Breast epithelium (tissue), 3 donors: ENCODE data around the gene CDX1.

Experiments used
- POLR2A ChIP-seq: fragments of 450-650 bp; IDR thresholded peaks from one replicate; pipeline ENCODE4 v1.6.1; 2016; ENCODE audit warnings: antibody characterized with exemption, mild to moderate bottlenecking, moderate library complexity
- POLR2AphosphoS5 ChIP-seq, 3 donors: sonication (generic); formaldehyde crosslinking; IDR thresholded peaks; one replicate each; pipeline ENCODE4 v1.6.1; 2017; ENCODE audit warnings: antibody characterized with exemption in 3 of 3
- TF ChIP-seq, protein P1 (sequence below), 3 donors: fragments of 450-650 bp; IDR thresholded peaks; one replicate each; pipeline ENCODE4 v1.5.1; 2016 to 2017; ENCODE audit warnings: antibody characterized with exemption in 3 of 3, mild to moderate bottlenecking in 3 of 3, moderate library complexity in 3 of 3

DNA sequence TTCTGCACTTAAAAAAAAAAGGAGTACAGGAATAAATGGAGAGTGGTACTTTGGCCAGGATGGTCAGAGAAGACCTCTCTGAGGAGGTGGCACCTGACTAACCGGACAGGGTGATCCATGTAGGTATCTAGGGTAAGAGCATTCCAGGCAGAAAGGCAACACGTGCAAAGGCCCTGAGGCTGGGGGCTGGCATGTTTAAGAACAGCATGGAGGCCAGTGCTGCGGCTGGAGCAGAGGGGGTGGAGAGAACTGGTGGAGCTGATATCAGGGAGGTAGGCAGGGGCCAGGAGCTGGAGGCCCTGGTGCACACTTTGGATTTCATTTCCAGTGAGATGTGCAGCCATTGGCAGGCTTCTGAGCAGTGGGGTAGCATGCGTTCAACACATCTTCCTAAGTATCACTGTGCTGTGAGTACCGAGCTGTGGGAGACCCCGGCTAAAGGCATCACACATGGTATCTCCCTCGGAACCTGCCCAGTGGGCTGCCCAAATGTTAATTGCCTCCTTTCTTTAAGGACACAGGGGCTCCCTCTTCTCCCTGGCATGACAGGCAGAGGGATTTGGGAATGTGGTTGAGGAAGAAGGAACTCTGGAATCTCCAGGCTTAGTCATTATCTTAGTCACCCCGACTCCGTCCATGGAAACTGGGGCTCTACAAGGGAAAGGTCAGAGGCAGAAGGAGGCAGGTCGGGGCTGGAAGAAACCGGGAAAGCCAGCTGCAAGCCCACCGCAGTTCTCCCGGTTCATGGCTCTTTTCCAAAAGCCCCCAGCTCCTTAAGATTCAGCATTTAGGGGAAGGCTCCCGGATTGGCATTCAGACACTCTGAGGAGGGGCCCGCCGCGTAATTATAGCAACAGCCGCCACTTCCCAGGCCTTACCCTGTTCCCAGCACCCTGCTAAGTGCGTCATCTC is 41.9 kb downstream of the CDX1 start:
- TF ChIP-seq, protein P1, sequence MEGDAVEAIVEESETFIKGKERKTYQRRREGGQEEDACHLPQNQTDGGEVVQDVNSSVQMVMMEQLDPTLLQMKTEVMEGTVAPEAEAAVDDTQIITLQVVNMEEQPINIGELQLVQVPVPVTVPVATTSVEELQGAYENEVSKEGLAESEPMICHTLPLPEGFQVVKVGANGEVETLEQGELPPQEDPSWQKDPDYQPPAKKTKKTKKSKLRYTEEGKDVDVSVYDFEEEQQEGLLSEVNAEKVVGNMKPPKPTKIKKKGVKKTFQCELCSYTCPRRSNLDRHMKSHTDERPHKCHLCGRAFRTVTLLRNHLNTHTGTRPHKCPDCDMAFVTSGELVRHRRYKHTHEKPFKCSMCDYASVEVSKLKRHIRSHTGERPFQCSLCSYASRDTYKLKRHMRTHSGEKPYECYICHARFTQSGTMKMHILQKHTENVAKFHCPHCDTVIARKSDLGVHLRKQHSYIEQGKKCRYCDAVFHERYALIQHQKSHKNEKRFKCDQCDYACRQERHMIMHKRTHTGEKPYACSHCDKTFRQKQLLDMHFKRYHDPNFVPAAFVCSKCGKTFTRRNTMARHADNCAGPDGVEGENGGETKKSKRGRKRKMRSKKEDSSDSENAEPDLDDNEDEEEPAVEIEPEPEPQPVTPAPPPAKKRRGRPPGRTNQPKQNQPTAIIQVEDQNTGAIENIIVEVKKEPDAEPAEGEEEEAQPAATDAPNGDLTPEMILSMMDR (IDR thresholded peaks at IDR 0.05) = no peak
- TF ChIP-seq POLR2AphosphoS5 (IDR thresholded peaks at IDR 0.05) (no peak), POLR2A (no peak)
